NOMO-1 (cell line): ENCODE data around the gene SPCS1.
A peak's percentile ranks its signal among the peaks of the same experiment; 100 is the strongest.
"Not testable (repeated sequence)": the region's sequence is repeated elsewhere in the genome, so short reads cannot be mapped to it uniquely, and the experiment has no call there.

Source experiments
- DNase-seq, 2 experiments: peaks; one replicate each; lab custom pipeline; 2025; ENCODE audit not compliant: unreplicated experiment in 2 of 2; lab: John Stamatoyannopoulos, UW

SPCS1 gene

GRCh38 chr3:52728753-52729152 lies 22.8 kb downstream of the SPCS1 start:
- not testable (repeated sequence) for DNase-seq

- DNase-seq, result peak; percentile 24 to 58
Observed at GRCh38 chr3:52730681-52731080, 24.8 kb downstream of the SPCS1 start.

- no peak for DNase-seq
Observed at GRCh38 chr3:52731590-52731989, 25.7 kb downstream of the SPCS1 start.

GRCh38 chr3:52733256-52733891 lies 27.5 kb downstream of the SPCS1 start:
- DNase-seq, result no peak

- no peak for DNase-seq
Observed at GRCh38 chr3:52739730-52740129, 33.8 kb downstream of the SPCS1 start.

GRCh38 chr3:52742418-52743041 lies 36.6 kb downstream of the SPCS1 start:
- DNase-seq, result peak in 1 of 2 experiments; percentile 8

GRCh38 chr3:52743152-52743551 lies 37.2 kb downstream of the SPCS1 start:
- DNase-seq, result no peak

GRCh38 chr3:52743721-52744120 lies 37.8 kb downstream of the SPCS1 start:
- no peak for DNase-seq

GRCh38 chr3:52752045-52752660 lies 46.2 kb downstream of the SPCS1 start:
- DNase-seq, result peak in 1 of 2 experiments; percentile 62

GRCh38 chr3:52754373-52754772 lies 48.5 kb downstream of the SPCS1 start:
- DNase-seq, result no peak

- DNase-seq, result no peak
Observed at GRCh38 chr3:52756141-52756540, 50.2 kb downstream of the SPCS1 start.
